Body of pancreas (tissue), 4 donors: ENCODE measurements around the gene RNF186. TPM values are rescaled to one million over a fixed set of nuclear protein-coding genes. Genes with fewer than 3 reads are reported as not detected.
A peak's percentile ranks its signal among the peaks of the same experiment; 100 is the strongest.

Experiments used
- ATAC-seq: fragments of 150-250 bp; one replicate; pipeline ENCODE4 v1.9.1; 2016
- DNase-seq, 4 donors: peaks; one replicate each; pipeline ENCODE4 v3.0.0-alpha.2; 2019
- H3K27ac ChIP-seq, 4 donors: fragments of 200-600 bp; sonication (generic); 1 replicate in 3 of 4; 2 replicates in 1 of 4; pipeline versions ENCODE4 v1.5.1 to v1.6.1; 2016 to 2019; ENCODE audit warnings: mild to moderate bottlenecking in 1 of 4, mixed read lengths in 1 of 4, moderate library complexity in 1 of 4
- H3K27me3 ChIP-seq, 2 donors: fragments of 200-600 bp; sonication (generic); one replicate each; pipeline ENCODE4 v1.6.0; 2016; ENCODE audit warnings: mild to moderate bottlenecking in 1 of 2
- H3K36me3 ChIP-seq, 2 donors: fragments of 200-600 bp; sonication (generic); replicated peaks in 1 of 2; 2 replicates each; pipeline ENCODE4 v1.5.1; 2016; ENCODE audit warnings: low read depth in 2 of 2; ENCODE audit not compliant: insufficient read depth in 1 of 2
- H3K4me1 ChIP-seq: fragments of 200-600 bp; sonication (generic); one replicate; pipeline ENCODE4 v1.6.0; 2016
- H3K4me3 ChIP-seq, 2 donors: fragments of 200-600 bp; sonication (generic); 1 replicate in 1 of 2; 2 replicates in 1 of 2; pipeline ENCODE4 v1.5.1; 2016 to 2019
- H3K9me3 ChIP-seq, 3 donors: fragments of 200-600 bp; sonication (generic); 1 replicate in 2 of 3; 2 replicates in 1 of 3; pipeline ENCODE4 v1.5.1; 2016
- POLR2A ChIP-seq, 3 donors: fragments of 450-650 bp; IDR thresholded peaks; one replicate each; pipeline ENCODE4 v1.6.1; 2016; ENCODE audit warnings: antibody characterized with exemption in 3 of 3, mild to moderate bottlenecking in 2 of 3
- WGBS, 2 donors: methylation state at CpG; one replicate each; pipeline ENCODE4 v1.1.5; 2017; 5-methylcytosine and 5-hydroxymethylcytosine counted together
- intact Hi-C: fragments of 100-400 bp; cut with DNase I; formaldehyde crosslinking; loops from one replicate; pipeline ENCODE4 v1.15.1; 2023
- total RNA-seq, 2 donors: library from RNA; depleted of rRNA; stranded (reverse); fragments of >200 nt; gene quantifications; one replicate each; pipeline ENCODE4 v1.1.0, GENCODE V29; 2016
- TF ChIP-seq, protein P1 (sequence below), 7 experiments: fragments of 450-650 bp in 4 of 7; fragments of 200-600 bp in 3 of 7; sonication (generic) in 3 of 7; IDR thresholded peaks; one replicate each; pipeline ENCODE4 v1.5.1; 2016 to 2019; ENCODE audit warnings: antibody characterized with exemption in 7 of 7

The RNF186 gene
- total RNA-seq, 2 donors from 2014 or later = 9.2 to 32.9 TPM

DNA sequence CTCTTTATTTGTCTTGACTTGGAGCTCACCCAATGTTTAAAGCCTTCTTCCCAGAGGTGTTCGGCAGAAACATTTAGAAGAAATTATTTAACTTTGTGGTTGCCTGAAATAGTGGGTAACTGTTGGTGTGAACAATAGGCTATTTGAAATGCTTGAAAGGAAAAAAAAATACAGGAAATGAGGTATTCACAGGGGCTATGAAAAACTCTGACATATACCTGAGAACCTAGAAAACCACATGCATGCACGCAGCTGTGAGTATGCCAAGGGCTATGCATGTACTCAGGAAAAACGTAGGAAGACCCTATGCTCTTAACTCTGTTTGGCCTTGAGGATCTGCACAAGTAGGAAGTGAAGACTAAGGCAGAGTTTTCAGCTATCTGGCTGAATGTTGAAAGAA lies 16.4 kb upstream of the RNF186 start:
- no peaks in the 10 kb centered on the region for H3K27me3 ChIP-seq

DNA sequence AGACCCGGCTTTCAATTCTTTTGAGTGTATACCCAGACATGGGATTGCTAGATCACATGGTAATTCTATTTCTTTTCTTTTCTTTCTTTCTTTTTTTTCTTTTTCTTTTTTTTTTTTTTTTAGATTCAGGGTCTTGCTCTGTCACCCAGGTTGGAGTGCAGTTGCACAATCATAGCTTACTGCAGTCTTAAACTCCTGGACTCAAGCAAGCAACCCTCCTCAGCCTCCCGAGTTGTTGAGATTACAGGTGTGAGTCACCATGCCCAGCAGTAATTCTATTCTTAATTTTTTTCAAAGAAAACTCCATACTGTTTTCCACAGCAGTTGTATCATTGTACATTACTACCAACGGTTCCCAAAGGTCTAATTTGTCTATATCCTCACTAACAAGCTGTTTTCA lies 13.5 kb upstream of the RNF186 start:
- no peak for ATAC-seq

More for the DNA sequence above, 16.4 kb upstream of the RNF186 start:
- no peak for ATAC-seq
- no peak for DNase-seq
- 70 to 90% methylated on average over 3 of the region's 3 CpGs for WGBS, 2 donors
- TF ChIP-seq, protein P1, sequence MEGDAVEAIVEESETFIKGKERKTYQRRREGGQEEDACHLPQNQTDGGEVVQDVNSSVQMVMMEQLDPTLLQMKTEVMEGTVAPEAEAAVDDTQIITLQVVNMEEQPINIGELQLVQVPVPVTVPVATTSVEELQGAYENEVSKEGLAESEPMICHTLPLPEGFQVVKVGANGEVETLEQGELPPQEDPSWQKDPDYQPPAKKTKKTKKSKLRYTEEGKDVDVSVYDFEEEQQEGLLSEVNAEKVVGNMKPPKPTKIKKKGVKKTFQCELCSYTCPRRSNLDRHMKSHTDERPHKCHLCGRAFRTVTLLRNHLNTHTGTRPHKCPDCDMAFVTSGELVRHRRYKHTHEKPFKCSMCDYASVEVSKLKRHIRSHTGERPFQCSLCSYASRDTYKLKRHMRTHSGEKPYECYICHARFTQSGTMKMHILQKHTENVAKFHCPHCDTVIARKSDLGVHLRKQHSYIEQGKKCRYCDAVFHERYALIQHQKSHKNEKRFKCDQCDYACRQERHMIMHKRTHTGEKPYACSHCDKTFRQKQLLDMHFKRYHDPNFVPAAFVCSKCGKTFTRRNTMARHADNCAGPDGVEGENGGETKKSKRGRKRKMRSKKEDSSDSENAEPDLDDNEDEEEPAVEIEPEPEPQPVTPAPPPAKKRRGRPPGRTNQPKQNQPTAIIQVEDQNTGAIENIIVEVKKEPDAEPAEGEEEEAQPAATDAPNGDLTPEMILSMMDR (IDR thresholded peaks at IDR 0.05) = no peak
- TF ChIP-seq POLR2A (IDR thresholded peaks at IDR 0.05) = no peak
- no peak overlapping the region for H3K4me3 ChIP-seq
- no peaks in the 10 kb centered on the region for H3K9me3 ChIP-seq
- H3K27ac ChIP-seq = no peak overlapping the region
- no peaks in the 10 kb centered on the region for H3K36me3 ChIP-seq
- intact Hi-C loops = no loop called here
- no peaks in the 10 kb centered on the region for H3K4me1 ChIP-seq

DNA sequence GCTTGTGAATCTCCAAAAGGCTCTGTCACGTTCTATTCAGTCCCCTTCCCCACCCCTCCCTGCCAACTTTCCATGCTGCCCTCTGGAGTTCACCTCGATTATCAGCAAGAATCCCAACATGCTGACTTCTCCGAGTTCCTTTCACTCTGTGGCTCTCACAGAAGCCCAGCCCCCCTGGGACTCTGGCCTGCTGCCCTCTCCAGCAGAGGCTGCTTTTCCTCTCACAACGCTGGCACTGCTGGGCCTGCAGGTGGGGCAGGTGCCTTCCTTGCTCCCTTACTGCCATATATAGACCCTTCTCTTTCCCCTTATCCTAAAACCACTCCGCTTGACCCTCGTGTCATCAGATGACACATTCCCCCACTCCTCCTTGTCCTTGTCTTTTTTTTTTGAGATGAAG lies 10.2 kb upstream of the RNF186 start:
- Histone ChIP-seq H3K27me3 (no peaks in the 10 kb centered on the region), H3K4me1 (peaks cover 18% of the 10 kb centered on the region), H3K9me3 (no peaks in the 10 kb centered on the region), H3K27ac (peak overlapping the region in 3 of 4 donors; percentile 0 to 42 (median 21)), H3K36me3 (no peaks in the 10 kb centered on the region), H3K4me3 (no peak overlapping the region)
- TF ChIP-seq, protein P1 (IDR thresholded peaks at IDR 0.05) = peak in 6 of 7 experiments; percentile 8 to 63 (median 47)
- TF ChIP-seq POLR2A (IDR thresholded peaks at IDR 0.05) = peak in 1 of 3 donors; percentile 25
- ATAC-seq (peak; percentile 96), DNase-seq (peak; percentile 82 to 94 (median 86))
- 15 to 26% methylated on average over 6 of the region's 6 CpGs for WGBS, 2 donors
- intact Hi-C loops = no loop called here

More for the DNA sequence above, 13.5 kb upstream of the RNF186 start:
- Histone ChIP-seq H3K36me3 (no peaks in the 10 kb centered on the region), H3K27me3 (no peaks in the 10 kb centered on the region), H3K9me3 (no peaks in the 10 kb centered on the region), H3K27ac (no peak overlapping the region), H3K4me3 (no peak overlapping the region), H3K4me1 (peaks cover 18% of the 10 kb centered on the region)
- intact Hi-C loops = no loop called here
- TF ChIP-seq, protein P1 (IDR thresholded peaks at IDR 0.05) = no peak
- TF ChIP-seq POLR2A (IDR thresholded peaks at IDR 0.05) = no peak
- no peak for DNase-seq
- WGBS, 2 donors = 69 to 75% methylated on average over 3 of the region's 3 CpGs

DNA sequence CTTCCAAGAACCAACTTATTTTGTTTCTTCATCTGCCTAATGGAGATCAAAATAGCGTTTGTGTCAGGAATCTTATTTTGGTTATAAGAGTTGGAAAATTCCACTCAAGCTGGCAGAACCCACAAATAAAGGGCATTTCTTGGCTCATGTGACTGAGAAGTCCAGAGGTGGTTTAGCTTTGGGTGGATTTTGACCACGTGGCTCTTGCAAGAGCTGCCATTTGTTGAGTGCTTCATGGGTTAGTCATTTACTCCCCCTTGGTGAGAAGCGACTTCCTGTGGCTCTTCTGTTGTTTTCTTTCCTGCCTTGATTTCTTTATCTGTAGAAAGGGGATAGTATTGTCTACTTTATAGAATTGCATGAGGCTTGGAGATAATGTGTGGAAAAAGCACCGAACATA lies 9.5 kb upstream of the RNF186 start:
- no peaks in the 10 kb centered on the region for H3K27me3 ChIP-seq
- intact Hi-C loops = no loop called here
- WGBS, 2 donors = 55 to 78% methylated on average over 4 of the region's 4 CpGs

DNA sequence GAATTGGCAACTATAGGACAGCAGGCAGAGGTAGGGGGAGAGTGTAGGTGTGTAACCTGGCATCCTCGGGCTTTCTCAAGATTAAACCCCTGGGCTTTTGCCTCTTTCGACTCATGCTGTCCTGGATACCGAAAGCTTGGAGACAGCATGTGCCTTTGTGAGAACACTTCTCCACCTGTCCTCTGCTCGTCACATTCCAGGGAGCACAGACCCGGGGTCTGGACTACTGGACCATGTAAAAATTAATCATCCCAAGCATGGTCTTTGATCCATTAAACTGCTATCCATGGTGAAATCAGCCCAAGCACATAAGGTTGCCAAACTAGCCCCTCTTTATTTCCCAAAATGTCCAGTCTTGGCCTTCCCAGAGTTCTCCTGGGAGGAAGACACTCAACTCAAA lies 9.0 kb upstream of the RNF186 start:
- intact Hi-C loops = no loop called here
- 84 to 93% methylated on average over 5 of the region's 5 CpGs for WGBS, 2 donors
- H3K4me3 ChIP-seq = no peak overlapping the region
- no peak for ATAC-seq
- no peak overlapping the region for H3K27ac ChIP-seq
- TF ChIP-seq, protein P1 (IDR thresholded peaks at IDR 0.05) = no peak
- TF ChIP-seq POLR2A (IDR thresholded peaks at IDR 0.05) = no peak
- no peak for DNase-seq
- peaks cover 26% of the 10 kb centered on the region for H3K4me1 ChIP-seq
- H3K9me3 ChIP-seq = no peaks in the 10 kb centered on the region
- no peaks in the 10 kb centered on the region for H3K27me3 ChIP-seq
- no peaks in the 10 kb centered on the region for H3K36me3 ChIP-seq

More for the DNA sequence above, 9.5 kb upstream of the RNF186 start:
- Histone ChIP-seq H3K27ac (no peak overlapping the region), H3K9me3 (no peaks in the 10 kb centered on the region), H3K36me3 (no peaks in the 10 kb centered on the region), H3K4me3 (no peak overlapping the region), H3K4me1 (peaks cover 21% of the 10 kb centered on the region)
- TF ChIP-seq, protein P1 (IDR thresholded peaks at IDR 0.05) = no peak
- DNase-seq (no peak), ATAC-seq (no peak)
